Stomach (tissue), 9 donors: ENCODE results near the gene SFMBT1. TPM values are rescaled to one million over a fixed set of nuclear protein-coding genes. Genes with fewer than 3 reads are reported as not detected.
A peak's percentile ranks its signal among the peaks of the same experiment; 100 is the strongest.

Experiments used
- DNase-seq, 2 donors: peaks; one replicate each; pipeline versions ENCODE4 v3.0.0 to v3.0.0-alpha.2; 2013 to 2019
- H3K27ac ChIP-seq, 5 donors: fragments of 200-600 bp in 4 of 5; sonication (generic) in 4 of 5; one replicate each; pipeline ENCODE4 v1.5.1; 2013 to 2019; ENCODE audit warnings: mild to moderate bottlenecking in 1 of 5, moderate library complexity in 1 of 5
- H3K27me3 ChIP-seq, 3 donors: fragments of 200-600 bp; sonication (generic); one replicate each; pipeline ENCODE4 v1.5.1; 2017 to 2019; ENCODE audit warnings: mixed run types in 1 of 3
- H3K36me3 ChIP-seq, 4 donors: fragments of 200-600 bp; sonication (generic); 1 replicate in 3 of 4; 2 replicates in 1 of 4; pipeline ENCODE4 v1.5.1; 2016 to 2019
- H3K4me1 ChIP-seq, 4 donors: fragments of 200-600 bp; sonication (generic); one replicate each; pipeline ENCODE4 v1.5.1; 2016 to 2019
- H3K4me3 ChIP-seq, 4 donors: fragments of 200-600 bp; sonication (generic) in 3 of 4; one replicate each; pipeline ENCODE4 v1.5.1; 2016 to 2019; ENCODE audit warnings: mild to moderate bottlenecking in 1 of 4
- H3K9me3 ChIP-seq, 4 donors: fragments of 200-600 bp; sonication (generic); one replicate each; pipeline ENCODE4 v1.5.1; 2016 to 2019
- CTCF ChIP-seq, 7 experiments: fragments of 450-650 bp in 4 of 7; fragments of 200-600 bp in 3 of 7; sonication (generic) in 3 of 7; IDR thresholded peaks; one replicate each; pipeline ENCODE4 v1.5.1; 2016 to 2019; ENCODE audit warnings: antibody characterized with exemption in 7 of 7, control low read depth in 2 of 7, mild to moderate bottlenecking in 1 of 7
- EP300 ChIP-seq: sonication (generic); formaldehyde crosslinking; IDR thresholded peaks from one replicate; pipeline ENCODE4 v1.6.1; 2017; ENCODE audit warnings: antibody characterized with exemption
- POLR2A ChIP-seq, 4 donors: fragments of 450-650 bp; IDR thresholded peaks; one replicate each; pipeline ENCODE4 v1.6.1; 2016; ENCODE audit warnings: antibody characterized with exemption in 4 of 4, control low read depth in 2 of 4, mild to moderate bottlenecking in 1 of 4, moderate library complexity in 1 of 4
- POLR2AphosphoS5 ChIP-seq, 3 donors: sonication (generic); formaldehyde crosslinking; IDR thresholded peaks; one replicate each; pipeline ENCODE4 v1.6.1; 2016; ENCODE audit warnings: antibody characterized with exemption in 3 of 3
- WGBS, 5 donors: extraction: QIAGEN DNeasy Blood & Tissue Kit in 3 of 5; methylation state at CpG; one replicate each; pipeline versions ENCODE4 v1.1.5 to v1.1.7; 2013 to 2018; 5-methylcytosine and 5-hydroxymethylcytosine counted together
- intact Hi-C: fragments of 100-400 bp; cut with DNase I; formaldehyde crosslinking; loops from one replicate; pipeline ENCODE4 v1.15.1; 2023; ENCODE audit warnings: low total_unique reads
- polyA plus RNA-seq, 3 donors: library from polyadenylated mRNA; stranded (reverse); fragments of 200-250 nt; gene quantifications; one replicate each; pipeline ENCODE4 v1.2.3, GENCODE V29; 2013
- total RNA-seq, 5 donors: library from RNA; depleted of rRNA; stranded (reverse); fragments of >200 nt; gene quantifications; one replicate each; pipeline versions ENCODE4 v1.1.0 to v1.2.3, GENCODE V29; 2014 to 2016
- donor health status: healthy with polysubstance abuse.
- donor health status: Bipolar disorder and iron deficiency.
- donor health status: healthy.

Gene SFMBT1
- total and polyA plus RNA-seq, 8 donors: 2.7 to 29.4 (median 6.5) TPM

- Histone ChIP-seq H3K36me3 (peaks cover 0 to 30% (median 20%) of the 10 kb centered on the region in 4 donors), H3K27me3 (no peaks in the 10 kb centered on the region), H3K4me1 (peaks cover 0 to 21% (median 0%) of the 10 kb centered on the region in 4 donors), H3K27ac (no peak overlapping the region), H3K4me3 (no peak overlapping the region), H3K9me3 (no peaks in the 10 kb centered on the region)
- WGBS, 5 donors: 82 to 94% (median 85%) methylated on average over 4 of the region's 4 CpGs
- intact Hi-C loops: no loop called here
- DNase-seq: no peak
- no peak for TF ChIP-seq EP300
- TF ChIP-seq CTCF (IDR thresholded peaks at IDR 0.05): no peak
- TF ChIP-seq POLR2A (IDR thresholded peaks at IDR 0.05): no peak
- TF ChIP-seq POLR2AphosphoS5 (IDR thresholded peaks at IDR 0.05): no peak
Measured at GRCh38 chr3:52882377-52882776, 163.5 kb downstream of the SFMBT1 start.

- H3K27ac ChIP-seq: no peak overlapping the region
- peaks cover 0 to 18% (median 0%) of the 10 kb centered on the region in 4 donors for H3K4me1 ChIP-seq
- peaks cover 0 to 30% (median 20%) of the 10 kb centered on the region in 4 donors for H3K36me3 ChIP-seq
- no peak for TF ChIP-seq CTCF (IDR thresholded peaks at IDR 0.05)
- H3K9me3 ChIP-seq: no peaks in the 10 kb centered on the region
- H3K27me3 ChIP-seq: no peaks in the 10 kb centered on the region
- peak in 1 of 2 donors; percentile 54 for DNase-seq
- intact Hi-C loops: no loop called here
- H3K4me3 ChIP-seq: no peak overlapping the region
- WGBS, 5 donors: 61 to 72% (median 65%) methylated on average over 4 of the region's 4 CpGs
Measured at GRCh38 chr3:52881871-52882270, 164.0 kb downstream of the SFMBT1 start.

DNA sequence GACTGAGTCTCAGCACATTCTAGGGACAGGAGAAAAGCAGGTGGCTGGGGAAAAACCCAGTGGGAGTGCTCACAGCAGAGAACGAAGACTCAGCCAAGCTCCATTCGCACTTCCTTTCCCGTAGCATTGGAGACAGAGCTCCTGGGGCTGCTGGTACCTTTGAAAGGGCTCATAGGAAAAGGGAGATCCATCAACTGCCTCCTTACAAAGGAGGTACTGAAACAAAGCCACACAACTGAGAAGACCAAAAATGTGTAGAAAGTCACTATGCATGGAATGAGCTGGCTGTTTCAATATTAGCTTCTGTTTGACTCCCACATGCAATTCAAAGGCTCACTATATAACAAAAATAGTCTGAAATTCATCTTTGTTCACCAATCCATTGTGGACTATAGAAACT is 165.4 kb downstream of the SFMBT1 start:
- Histone ChIP-seq H3K27ac (no peak overlapping the region), H3K4me3 (no peak overlapping the region), H3K4me1 (peaks cover 0 to 15% (median 0%) of the 10 kb centered on the region in 4 donors), H3K9me3 (no peaks in the 10 kb centered on the region), H3K36me3 (peaks cover 0 to 22% (median 14%) of the 10 kb centered on the region in 4 donors), H3K27me3 (no peaks in the 10 kb centered on the region)
- no peak for DNase-seq
- no peak for TF ChIP-seq EP300
- TF ChIP-seq CTCF (IDR thresholded peaks at IDR 0.05): no peak
- intact Hi-C loops: no loop called here
- WGBS, 5 donors: 85 to 98% (median 91%) methylated on average over 3 of the region's 3 CpGs

DNA sequence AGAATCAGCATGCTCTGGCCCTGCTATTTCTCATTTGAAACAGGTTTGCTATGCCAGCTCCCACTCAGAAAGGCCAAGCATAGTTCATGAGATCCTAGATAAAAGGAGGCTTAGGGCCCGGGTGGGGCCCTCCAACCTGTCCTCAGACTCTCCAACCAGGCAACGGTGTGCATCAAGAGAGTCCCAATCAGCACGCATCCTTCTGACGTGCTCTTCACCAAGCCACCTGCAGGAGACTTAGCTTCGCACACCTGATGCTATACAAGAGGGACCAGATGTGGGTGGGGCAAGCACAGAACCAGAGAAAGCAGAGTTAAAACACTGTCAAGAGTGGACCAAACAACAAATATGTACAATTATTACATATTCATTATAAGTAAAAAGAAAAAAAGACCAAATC is 165.8 kb downstream of the SFMBT1 start:
- no peak for DNase-seq
- WGBS, 5 donors: 84 to 97% (median 91%) methylated on average over 5 of the region's 5 CpGs
- Histone ChIP-seq H3K27me3 (no peaks in the 10 kb centered on the region), H3K9me3 (no peaks in the 10 kb centered on the region), H3K4me1 (peaks cover 0 to 19% (median 0%) of the 10 kb centered on the region in 4 donors), H3K27ac (no peak overlapping the region), H3K36me3 (peaks cover 0 to 18% (median 11%) of the 10 kb centered on the region in 4 donors), H3K4me3 (no peak overlapping the region)
- TF ChIP-seq EP300 (no peak), POLR2AphosphoS5 (IDR thresholded peaks at IDR 0.05) (no peak), CTCF (IDR thresholded peaks at IDR 0.05) (no peak), POLR2A (IDR thresholded peaks at IDR 0.05) (no peak)
- intact Hi-C loops: no loop called here
